HG03135 (cell line): Measurements from ENCODE around the gene ZNF420.
A peak's percentile ranks its signal among the peaks of the same experiment; 100 is the strongest.
"Not testable (repeated sequence)": the region's sequence is repeated elsewhere in the genome, so short reads cannot be mapped to it uniquely, and the experiment has no call there.

Experiments used
- ATAC-seq: cut with Tn5 transposase; IDR thresholded peaks from one replicate; pipeline ENCODE4 v1.9.1; 2021; ENCODE audit warnings: mild to moderate bottlenecking, moderate library complexity; ENCODE audit not compliant: unreplicated experiment

Gene ZNF420

DNA sequence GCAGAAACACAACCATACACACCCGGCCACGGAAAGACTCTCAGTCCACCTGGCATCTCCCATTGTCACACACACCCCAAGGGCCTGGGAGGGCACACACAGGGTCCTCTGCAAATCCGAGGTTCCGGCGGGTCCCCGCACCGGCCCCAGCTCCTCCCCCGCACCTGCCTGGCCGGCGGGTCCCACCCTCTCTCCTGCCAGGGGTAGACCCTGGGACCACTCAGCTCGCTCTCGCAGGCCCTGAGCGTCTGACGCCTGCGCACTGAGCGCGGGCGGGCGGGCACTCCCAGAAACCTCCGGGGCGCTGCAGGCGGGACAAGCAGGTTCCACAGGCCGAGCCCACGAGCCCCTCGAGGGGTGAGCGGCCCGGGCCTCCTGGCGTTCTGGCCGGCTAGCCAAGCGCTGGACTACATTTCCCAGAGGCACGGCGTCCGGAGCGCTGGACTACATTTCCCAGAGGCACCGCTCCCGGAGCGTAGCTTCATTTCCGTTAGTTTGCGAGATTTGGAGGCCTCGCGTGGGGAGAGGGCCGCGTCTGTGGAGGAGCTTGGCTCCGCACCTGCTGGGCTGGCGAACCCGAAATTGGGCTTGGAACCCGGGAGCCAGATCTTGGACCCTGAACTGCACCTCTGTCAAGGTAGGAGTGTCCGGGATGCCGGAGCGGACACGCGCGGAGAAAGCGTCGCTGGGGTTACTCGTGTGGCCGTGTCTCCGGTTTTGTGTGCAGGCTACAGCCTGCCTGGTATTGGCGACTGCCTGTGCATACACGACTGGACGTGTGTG is at the start of gene ZNF420:
TSS of gene ZNF420 (plus strand) at position 500 of the 783 bp plus-strand sequence. CDS start 10,686 bp downstream, outside the sequence.
- peak; percentile 96 for ATAC-seq

DNA sequence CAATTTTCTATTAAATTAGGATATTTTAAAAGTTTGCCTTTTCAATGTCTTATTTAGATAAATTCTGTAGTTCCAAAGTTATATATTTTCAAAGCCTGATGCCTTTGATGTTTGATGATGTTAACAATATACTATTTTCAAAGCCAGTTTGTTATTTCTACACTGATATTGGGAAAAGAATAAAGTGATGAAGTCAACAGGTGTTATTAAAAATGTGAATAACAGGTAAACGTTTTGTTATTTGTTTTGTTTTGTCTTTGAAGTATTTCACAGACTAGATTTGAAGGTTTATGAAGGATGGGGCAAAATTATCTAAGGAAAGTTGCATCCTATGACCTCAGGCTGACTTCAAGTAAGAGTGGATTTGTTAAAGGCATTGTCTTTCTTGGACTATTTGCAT is 33.1 kb upstream of the ZNF420 start:
- no peak for ATAC-seq

DNA sequence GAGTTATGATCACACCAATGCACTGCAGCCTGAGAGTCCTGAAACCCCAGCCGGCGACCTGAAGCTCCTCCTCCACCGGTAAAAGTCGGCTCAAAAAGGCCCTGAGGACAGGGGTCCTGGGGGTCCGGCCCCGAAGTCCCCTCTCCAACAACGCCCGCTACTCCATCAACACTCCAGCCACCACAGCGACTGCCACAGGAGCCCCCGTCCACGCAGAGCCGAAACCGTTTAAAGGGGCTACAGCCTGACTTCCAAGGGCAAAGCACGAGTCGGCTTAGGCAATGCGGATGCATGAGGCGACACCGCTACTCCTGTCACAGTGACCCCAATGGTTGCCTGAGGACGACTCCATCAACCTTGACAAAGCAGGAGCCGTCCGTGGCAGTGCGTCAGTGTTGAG is 22.9 kb upstream of the ZNF420 start:
- no peak for ATAC-seq

DNA sequence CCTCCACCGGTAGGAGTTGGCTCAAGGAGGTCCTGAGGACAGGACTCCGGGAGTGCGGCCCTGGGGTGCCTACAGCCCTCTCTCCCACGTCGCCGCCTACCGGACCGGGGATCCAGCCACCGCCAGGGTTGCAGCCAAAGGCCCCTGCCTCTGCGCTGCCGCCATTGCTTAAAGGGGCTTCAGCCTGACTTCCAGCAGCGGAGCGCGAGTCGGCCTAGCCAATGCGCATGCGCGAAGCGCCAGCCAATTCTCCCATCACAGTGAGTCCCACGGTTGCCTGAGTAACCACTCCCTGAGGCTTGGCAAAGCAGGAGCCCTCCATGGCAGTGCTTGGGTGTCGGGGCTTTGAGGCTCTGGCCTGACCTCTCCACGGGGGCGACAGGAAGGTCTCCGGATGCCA is 21.5 kb upstream of the ZNF420 start:
- ATAC-seq = no peak

DNA sequence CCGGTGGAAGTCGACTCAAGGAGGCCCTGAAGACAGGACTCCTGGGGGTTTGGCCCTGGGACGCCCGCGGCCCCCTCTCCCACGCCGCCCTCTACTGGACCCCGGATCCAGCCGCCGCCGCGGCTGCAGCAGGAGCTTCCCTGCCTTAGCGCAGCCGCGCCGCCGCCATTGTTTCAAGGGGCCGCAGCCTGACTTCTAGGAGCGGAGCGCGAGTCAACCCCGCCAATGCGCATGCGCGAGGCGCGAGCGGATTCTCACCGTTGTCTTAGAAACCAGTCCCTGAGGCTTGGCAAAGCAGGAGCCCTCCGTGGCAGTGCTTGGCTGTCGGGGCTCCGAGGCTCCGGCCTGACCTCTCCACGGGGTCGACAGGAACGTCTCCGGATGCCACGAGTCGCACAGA is 19.1 kb upstream of the ZNF420 start:
- ATAC-seq = no peak

DNA sequence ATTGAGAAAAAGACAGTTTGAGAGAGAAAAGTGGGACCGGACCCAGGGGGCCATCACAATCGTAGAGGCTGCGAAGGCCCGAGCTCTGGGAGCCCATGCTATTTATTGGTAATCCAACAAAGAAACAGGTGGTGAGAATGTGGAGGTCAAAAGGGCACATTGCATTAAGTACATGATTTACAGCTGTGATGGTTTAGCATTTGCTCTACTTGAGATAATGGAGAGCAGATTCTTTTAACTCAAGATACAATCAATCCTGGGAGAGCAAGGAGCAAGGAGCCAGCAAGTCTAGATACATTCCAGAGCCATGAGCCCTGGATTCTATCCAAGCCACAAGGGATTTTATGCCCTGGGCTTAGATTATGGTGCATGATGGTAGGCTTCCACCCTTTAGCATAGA is 13.3 kb upstream of the ZNF420 start:
- not testable (repeated sequence) for ATAC-seq

DNA sequence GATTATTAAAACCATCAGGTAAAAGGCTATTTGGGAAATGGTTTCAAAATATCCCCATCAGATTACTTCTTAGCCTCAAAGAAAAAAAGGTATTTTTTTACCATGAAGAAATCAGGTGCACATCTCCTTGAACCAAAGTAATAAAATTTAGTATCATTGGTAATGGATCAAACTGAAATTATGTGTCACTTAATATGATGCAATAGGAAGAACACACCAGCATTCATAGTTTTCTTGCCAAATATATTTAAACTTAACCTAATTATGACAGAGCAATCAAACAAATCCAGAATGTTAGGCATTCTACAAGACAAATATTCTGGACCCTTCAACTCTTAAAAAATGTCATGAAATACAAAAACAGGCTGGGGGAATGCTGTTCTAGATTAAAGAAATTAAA is 4.1 kb upstream of the ZNF420 start:
- ATAC-seq = no peak

DNA sequence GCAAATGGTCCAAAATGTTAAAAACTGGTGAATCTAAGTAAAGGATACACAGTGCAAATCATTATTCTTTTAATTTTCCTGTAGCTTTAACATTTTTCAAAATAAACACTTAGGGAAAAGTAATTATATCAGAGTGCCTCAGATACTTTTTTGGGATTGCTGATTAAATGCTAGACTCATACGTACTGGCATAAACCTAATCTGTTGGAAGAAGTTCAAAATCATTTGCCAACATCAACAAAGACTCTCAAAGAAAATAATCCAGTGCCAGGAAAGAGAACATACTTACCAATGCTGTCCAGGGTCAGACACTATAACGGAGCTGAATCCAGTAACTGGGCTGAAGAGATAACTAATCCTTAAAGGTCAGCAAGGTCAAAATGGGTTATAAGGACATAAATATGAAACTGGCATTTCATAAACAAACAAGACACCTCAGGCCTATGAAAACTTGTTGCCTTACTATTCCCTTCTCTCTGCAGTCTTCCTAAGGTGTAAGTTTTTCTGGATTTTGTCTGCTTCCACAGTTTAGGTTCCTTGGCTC is 3.3 kb upstream of the ZNF420 start:
- no peak for ATAC-seq

DNA sequence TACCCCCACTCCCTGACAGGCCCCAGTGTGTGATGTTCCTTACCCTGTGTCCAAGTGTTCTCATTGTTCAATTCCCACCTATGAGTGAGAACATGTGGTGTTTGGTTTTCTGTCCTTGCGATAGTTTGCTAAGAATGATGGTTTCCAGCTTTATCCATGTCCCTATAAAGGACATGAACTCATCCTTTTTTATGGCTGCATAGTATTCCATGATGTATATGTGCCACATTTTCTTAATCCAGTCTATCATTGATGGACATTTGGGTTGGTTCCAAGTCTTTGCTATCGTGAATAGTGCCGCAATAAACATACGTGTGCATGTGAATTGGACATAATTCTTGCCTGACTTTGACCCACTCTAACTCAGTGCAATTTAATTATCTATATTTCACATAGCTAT is 1.7 kb upstream of the ZNF420 start:
- not testable (repeated sequence) for ATAC-seq

DNA sequence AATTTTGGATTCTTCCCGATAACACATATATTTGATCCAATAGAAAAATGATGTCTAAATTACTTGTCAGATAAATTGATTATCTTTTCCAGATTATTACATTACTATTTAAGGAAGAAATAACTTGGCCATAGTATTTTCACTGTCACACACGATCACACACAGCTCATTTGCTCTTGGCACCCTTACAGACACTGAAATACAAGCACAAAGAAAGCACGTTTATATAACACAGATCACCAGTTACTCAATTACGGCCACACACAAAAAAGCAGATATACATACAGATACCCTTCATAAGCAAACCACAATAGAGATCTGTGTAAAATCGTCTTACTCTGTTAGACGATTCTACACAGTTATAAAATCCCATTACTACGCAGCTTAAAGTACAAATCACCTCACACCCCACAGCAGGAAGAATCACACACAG is 716 bp upstream of the ZNF420 start:
- ATAC-seq = no peak

DNA sequence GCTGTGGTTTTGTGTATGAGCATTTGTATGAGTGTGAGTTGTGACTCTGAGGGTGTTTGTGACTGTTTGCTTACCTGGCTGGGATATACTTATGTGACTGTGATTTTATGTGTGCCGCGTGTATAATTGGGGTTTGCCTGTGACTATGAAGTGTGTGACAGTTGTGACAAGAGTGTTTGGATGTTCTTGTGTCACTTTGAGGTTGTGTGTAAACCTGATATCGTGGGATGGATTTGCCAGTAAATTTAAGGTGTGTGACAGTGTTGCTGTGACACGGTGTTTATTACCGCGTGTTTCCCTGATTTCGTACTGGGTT is 442 bp downstream of the ZNF420 start:
- ATAC-seq = no peak

DNA sequence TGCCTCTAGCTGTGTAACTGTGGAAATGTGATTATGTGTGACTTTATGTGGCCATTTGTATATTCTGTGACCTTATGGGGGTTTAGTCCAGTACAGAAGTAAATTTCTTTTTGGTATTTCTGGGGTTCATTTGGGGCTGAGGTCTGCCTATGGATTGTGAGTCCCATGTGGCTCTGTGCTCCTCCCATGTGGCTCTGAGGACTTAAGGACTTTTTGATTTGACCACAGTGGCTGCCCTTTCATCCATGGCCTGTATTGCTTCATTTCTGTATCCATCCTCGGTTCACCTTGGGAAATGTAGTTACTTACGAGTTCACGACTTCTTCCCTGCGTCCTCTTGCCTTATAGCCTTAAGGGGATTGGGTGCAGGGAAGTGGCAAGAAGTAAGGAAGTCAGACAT is 1.0 kb downstream of the ZNF420 start:
- no peak for ATAC-seq

DNA sequence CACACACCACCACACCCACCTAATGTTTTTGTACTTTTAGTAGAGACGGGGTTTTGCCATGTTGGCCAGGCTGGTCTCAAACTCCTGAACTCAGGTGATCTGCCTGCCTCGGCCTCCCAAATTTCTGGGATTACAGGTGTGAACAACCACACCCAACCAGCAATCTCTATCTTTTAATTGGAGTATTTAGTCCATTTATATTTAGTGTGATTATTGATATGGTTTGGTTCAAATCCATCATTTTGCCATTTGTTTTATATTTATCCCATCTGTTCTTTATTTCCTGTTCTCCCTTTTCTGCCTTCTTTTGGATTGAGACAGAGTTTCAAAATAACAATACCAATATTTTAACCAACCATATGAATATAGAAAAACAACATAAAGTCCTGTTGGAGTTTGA is 4.1 kb downstream of the ZNF420 start:
- no peak for ATAC-seq

DNA sequence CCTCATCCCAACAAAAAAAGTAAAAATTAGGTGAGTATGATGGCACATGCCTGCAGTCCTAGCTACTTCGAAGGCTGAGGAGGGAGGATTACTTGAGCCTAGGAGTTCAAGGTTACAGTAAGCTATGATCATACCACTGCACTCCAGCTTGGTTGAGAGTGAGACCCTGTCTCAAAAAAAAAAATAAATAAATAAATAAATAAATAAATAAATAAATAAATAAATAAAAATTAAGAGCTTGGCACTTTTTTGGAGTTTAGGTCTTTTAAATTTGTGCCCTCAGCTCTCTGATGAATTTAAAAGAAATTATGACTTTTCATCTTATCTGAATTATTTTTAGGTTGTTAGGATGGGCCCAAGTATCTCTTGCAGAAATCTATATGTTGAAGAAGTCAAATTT is 8.9 kb downstream of the ZNF420 start:
- ATAC-seq = no peak

DNA sequence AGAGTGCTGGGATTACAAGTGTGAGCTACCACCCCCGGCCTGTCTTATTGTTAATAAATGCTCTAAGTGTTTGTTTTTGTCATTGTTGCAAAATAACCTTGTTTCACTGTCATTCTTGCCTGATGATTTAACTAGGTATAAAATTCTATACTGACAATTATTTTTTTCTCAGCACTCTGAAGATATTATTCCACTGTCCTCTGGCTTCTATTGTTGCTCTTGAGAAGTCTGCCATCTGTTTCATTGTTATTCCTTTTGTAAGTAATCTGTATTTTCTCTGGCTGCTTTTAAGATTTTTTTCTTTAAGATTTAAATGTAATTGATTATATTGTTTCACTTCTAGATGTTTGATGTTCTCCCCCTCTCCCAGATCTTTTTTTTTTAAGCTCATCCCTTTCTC is 17.6 kb downstream of the ZNF420 start:
- no peak for ATAC-seq

DNA sequence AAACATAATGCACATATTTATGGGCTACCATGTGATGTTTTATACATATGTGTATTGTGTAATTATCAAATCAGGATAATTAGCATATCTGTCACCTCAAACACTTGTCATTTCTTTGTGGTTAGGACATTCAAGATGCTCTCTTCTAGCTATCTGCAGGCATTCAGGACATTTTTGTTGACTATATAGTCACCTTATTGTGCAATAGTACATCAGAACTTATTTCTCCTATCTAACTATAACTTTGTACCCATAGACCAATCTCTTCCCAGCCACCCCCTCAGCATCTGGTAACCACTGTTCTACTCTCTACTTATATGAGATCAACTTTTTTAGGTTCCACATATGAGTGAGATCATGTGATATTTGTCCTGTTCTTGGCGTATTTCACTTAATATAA is 20.3 kb downstream of the ZNF420 start:
- ATAC-seq = no peak

DNA sequence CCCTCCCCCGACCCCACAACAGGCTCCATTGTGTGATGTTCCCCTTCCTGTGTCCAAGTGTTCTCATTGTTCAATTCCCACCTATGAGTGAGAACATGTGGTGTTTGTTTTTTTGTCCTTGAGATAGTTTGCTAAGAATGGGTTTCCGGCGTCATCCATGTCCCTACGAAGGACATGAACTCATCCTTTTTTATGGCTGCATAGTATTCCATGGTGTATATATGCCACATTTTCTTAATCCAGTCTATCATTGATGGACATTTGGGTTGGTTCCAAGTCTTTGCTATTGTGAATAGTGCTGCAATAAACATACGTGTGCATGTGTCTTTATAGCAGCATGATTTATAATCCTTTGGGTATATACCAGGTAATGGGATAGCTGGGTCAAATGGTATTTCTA is 25.9 kb downstream of the ZNF420 start:
- ATAC-seq = not testable (repeated sequence)

DNA sequence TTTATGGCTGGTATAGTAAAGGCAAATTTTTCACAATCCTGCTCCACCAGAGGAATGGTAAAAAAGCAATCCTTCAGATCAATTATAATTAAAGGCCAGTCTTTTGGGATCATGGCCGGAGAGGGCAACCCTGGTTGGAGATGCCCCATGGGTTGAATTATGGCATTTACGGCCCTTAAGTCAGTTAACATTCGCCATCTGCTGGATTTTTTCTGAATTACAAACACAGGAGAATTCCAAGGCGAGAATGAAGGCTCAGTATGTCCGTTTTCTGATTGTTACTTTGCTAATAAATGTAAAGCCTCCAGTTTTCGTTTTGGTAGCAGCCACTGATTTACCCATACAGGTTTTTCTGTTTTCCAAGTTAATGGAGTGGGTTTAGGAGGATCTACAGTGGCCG is 33.5 kb downstream of the ZNF420 start:
- not testable (repeated sequence) for ATAC-seq

DNA sequence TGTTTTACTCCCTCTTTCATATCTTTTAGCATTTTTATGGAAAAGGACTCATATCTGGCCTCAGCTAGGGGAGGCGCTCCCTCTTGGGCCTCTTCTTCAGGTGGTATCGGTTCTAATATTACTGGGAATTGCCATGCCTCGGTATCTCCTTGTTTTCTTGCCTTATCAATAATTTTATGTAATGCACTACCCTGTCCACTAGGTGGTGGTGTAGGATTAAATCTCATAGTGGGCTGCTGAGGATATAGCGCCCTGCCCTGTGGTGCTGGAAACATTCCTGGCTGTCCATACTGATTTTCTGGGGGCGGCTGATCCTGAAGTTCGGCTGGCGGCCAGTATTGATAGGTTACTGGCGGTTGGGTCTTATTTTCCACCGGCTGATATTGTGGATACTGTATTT is 35.8 kb downstream of the ZNF420 start:
- ATAC-seq = no peak

DNA sequence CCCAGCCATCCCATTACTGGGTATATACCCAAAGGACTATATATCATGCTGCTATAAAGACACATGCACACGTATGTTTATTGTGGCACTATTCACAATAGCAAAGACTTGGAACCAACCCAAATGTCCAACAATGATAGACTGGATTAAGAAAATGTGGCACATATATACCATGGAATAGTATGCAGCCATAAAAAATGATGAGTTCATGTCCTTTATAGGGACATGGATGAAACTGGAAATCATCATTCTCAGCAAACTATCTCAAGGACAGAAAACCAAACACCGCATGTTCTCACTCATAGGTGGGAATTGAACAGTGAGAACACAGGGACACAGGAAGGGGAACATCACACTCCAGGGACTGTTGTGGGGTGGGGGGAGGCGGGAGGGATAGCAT is 43.9 kb downstream of the ZNF420 start:
- not testable (repeated sequence) for ATAC-seq

DNA sequence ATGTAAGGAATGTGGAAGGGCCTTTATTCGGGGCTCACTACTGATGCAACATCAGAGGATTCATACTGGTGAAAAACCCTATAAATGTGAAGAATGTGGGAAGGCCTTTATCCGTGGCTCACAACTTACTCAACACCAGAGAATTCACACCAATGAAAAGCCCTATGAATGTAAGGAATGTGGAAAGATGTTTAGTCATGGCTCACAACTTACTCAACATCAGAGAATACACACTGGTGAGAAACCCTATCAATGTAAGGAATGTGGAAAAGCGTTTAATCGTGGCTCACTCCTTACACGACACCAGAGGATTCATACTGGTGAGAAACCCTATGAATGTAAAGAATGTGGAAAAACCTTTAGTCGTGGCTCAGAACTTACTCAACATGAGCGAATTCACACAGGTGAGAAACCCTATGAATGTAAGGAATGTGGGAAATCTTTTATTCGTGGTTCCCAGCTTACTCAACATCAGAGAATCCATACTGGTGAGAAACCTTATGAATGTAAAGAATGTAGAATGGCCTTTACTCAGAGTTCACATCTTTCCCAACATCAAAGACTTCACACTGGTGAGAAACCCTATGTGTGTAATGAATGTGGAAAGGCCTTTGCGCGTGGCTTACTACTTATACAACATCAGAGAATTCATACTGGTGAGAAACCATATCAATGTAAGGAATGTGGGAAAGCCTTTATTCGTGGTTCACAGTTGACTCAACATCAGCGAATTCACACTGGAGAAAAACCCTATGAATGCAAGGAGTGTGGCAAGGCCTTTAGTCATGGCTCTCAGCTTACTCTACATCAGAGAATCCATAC is 50.0 kb downstream of the ZNF420 start:
- no peak for ATAC-seq

DNA sequence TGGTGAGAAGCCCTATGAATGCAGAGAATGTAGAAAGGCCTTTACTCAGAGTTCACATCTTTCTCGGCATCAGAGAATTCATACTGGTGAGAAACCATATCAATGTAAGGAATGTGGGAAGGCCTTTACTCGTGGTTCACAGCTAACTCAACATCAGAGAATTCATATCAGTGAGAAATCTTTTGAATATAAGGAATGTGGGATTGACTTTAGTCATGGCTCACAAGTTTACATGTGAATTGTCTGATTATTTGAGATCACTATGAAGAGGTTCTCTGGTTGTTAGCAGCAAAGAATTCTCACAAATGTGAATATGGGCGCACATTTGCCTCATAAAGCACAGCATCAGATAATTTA is 50.6 kb downstream of the ZNF420 start:
- ATAC-seq = no peak
